C1 segment of cervical spinal cord (tissue), 14 donors: ENCODE measurements around the gene PALM3.
"Not testable (repeated sequence)": the region's sequence is repeated elsewhere in the genome, so short reads cannot be mapped to it uniquely, and the experiment has no call there.

Experiments used
- DNase-seq, 14 donors: peaks; one replicate each; lab custom pipeline; 2025; lab: John Stamatoyannopoulos, UW

The PALM3 gene

DNA sequence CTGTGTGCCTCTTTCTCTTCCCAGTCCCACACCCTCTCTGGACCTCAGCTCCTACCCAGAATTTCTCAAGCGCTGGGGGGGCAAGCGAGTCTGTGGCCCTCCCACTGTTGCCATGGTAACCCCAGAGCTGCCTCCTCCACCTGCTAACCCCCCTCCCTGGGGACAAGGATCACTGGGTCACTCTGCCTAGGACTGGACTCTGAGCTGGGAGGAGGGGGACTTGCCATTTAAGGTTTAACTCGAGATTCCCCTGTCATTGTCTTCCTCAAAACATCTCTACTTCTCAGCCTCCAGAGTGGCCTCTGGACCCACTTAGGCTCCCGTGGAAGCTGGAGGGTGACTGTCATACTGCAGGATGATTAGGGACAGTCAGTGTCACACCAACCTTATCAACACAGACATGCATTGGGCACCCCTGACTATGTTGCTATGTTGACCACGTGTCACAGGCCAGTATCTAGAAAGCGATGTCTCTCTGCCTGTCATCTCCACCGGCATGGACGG is 2.2 kb downstream of the PALM3 start:
- DNase-seq, result no peak

DNA sequence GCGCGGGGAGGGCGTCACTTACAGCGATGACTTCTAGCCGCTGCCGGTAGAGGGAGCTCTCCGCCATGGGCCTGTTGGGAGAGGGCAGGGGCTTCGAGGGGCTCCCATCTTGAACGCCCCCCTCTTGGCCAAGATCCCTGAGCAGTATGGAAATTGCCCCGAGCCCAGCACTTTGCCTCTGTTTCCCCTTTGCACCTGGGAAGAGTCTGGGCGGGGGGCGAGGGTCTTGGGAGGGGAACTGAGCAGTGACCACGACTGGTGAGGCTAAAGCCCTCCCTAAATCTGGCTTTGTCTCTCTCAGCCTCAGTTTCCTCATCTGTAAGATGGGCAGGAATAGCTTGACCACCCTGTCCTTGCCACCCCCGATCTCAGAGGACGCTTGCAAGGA is 2.8 kb downstream of the PALM3 start:
- DNase-seq, result no peak

DNA sequence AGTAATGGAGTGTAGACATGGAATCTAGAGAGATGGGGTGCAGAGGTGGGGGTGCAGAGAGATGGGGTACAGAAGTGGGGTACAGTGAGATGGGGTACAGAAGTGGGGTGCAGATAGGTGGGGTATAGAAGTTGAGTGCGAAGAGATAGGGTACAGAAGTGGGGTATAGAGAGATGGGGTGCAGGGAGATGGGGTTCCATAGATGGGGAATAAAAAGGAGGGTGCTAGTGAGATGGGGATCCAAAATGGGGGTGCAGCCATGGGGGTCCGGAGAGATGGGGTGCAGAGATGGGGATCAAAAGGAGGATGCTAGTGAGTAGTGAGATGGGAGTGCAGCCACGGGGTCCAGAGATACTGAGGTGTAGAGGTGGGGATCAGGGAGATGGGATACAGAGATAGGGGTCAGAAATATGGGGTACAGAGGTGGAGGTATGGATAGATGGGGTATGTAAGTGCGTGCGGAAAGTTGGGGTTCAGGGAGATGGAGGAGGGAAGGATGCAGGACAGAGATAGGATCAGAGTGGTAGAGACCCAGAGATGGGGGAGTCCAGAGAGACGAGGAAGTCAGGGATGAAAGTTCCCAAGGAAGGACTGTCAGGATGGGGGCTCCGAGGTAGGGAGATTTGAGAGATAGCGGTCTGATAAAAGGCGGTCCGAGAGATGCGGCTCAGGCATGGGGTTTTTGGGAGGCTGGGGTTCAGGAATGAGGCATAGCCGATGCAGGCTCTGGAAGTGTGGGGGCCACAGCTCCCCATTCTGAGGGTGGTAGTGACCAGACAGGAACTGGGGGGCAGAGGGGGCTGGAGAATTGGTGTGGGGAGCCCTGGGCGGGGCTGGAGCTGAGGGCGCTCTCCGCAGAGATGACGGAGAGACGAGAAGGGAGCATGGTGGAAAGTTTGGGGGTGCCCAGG is 3.4 kb downstream of the PALM3 start:
- no peak for DNase-seq

DNA sequence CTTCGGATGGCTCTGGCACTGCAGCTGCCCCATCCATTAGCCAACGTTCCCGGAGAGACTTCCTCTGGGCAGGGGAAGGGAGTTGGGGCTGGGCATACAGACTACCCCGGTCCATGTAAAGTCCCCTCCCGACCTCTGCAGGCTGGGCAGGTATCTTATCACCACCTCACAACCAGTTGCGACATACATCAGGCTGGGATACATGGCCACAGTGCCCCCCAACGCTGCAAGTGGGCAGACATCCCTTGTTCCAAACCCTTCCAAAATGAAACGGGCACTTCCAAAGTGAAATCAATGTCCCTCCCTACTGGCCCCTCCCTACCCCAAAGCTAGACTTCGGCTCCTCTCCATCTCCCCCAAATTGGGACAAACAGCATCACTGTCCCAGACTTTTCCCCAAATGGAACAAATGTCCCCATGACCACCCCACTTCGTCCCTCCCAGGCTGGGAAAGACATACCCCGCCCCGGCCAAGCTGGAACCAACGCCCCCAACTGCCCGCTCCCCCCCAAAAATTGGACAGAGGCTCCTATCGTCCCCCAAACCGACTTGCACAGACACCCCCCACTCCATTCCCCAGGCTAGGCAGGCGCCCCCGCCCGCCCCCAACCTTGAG is 5.0 kb downstream of the PALM3 start:
- DNase-seq, result no peak

DNA sequence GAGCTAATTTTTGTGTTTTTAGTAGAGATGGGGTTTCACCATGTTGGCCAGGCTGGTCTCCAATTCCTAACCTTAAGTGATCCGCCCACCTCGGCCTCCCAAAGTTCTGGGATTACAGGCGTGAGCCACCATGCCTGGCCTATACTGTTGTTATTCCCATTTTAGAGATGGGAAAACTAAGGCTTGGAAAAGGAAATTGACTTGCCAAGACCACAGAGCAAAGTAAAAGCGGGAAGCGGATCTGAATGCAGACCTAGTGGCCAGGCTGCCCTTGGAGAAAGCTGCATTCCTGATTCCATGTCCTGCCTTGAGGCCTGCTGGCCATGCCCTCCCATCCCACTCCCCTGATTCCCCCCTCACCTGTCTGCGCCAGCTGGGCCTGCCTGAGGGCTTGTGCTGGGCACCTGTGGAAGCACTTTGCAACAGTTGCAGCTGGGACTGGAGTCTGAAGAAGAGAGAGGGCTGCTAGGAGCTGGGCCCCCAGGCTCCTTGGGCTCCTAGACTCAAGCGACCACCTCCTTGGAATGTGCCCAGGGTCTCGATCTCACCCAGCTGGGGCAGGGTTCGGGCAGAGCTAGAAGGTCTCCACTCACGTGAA is 5.7 kb downstream of the PALM3 start:
- no peak for DNase-seq

DNA sequence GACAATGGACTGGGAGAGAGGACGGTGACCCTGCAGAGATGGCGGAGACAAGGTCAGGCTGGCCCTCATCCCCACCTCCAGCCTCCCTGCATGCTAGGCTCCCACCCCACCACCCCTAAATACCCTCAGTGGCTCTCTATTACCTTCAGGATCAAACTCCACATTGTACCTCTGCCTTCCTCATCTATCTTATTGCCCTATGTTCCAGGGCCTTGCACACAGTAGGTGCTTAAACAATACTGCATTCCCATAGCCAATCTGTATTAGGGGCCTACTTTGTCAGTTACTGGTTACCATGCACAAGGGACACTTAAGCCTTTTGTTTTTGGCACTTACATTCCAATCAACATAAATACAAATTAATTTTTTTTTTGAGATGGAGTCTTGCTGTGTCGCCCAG is 6.5 kb downstream of the PALM3 start:
- DNase-seq, result no peak

DNA sequence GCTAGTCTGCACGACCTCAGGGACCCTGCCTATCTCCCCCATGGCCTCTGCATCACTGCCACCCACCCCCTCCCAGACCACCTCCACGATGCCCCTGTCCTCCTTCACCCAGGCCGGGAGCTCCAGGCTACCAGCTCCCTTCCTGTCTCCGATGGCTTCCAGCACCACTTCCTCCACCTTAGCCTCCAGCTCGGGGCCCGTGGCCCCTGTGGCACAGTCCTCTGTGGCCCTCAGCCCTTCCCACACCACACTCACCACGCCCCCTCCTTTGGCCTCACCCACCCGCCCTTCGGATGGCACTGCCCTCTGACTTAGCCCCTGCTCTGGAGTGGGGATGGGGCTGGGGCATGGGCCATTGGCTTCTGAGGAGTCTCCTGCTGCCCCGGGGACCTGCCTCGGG is 7.2 kb downstream of the PALM3 start:
- DNase-seq, result no peak

DNA sequence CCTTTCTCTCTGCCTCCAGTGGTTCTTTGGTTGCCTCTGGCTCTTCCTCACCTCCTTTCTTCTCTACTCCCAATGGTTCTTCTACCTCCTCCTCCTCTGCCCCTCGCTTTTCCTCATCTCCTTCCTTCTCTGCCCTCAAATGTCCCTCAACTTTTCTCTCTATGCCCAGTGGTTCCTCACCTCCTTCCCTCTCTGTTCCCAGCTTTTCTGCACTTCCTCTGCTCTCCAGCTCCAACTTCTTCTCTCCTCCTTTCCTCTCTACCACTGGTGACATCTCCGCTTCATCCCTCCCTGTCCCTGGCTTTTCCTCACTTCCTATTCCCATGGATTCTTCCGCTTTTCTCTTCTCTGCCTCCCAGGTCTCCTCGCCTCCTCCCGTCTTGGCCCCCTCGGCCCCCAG is 7.8 kb downstream of the PALM3 start:
- no peak for DNase-seq

DNA sequence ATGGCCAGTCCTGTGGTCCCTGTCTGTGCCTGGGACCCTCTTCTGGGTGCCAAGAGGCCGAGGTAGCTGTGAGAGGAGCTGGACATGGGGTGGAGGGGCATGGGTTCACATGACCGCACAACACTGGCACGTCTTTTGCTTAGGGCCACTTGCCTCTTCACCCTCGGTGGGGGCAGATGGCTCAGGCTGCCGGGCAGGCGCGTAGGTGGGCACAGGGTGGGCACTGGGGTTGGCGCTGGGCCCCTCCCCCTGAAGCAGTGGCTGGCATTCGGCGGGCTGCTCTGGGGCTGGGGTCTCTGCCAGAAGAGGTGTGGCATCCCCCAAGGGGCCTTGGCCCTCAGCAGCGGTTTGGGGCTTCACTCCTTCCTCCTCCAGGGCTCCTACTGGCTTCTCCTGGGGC is 8.4 kb downstream of the PALM3 start:
- no peak for DNase-seq

DNA sequence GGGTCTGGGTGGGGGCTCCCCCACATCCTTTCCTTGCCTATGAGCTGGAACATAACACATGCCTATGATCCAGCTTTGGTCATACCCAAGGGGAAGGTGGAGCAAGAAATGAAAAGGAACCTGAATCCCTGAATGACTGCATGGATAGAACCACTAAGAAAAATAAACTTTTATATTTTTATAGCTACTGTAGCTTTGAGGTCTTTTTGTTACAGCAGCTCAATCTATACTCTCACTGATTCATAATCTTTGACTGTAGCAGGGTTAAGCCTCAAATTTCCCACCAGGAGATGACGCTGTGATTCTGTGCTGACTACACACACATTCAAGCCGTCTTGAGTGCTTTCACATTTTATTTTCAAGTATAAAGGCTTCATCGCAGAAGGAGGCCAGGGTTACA is 8.8 kb downstream of the PALM3 start:
- DNase-seq, result no peak

DNA sequence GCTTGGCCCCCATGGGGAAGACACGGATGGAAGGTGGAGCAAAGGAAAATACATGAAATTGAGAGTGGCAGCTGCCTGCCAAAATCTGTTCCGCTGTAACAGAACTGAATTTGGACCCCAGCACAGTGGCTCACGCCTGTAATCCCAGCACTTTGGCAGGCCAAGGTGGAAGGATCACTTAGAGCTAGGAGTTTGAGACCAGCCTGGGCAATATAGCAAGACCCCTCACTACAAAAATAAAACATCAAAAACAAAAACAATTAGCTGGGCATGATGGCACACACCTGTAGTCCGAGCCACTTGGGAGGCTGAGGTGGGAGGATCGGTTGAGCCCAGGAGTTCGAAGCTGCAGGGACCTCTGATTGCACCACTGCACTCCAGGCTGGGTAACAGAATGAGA is 9.4 kb downstream of the PALM3 start:
- no peak for DNase-seq

DNA sequence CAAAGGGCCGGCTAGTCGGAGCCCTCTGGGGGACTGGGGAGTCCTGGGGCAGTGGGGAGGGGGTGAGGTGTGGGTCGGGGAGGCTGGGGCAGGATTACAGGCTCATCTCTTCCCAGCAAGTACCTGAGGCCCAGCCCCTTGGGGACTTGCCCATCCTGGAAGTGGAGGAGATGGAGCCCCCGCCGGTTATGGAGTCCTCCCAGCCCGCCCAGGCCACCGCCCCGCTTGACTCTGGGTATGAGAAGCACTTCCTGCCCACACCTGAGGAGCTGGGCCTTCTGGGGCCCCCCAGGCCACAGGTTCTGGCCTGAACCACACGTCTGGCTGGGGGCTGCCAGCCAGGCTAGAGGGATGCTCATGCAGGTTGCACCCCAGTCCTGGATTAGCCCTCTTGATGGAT is 9.9 kb downstream of the PALM3 start:
- no peak for DNase-seq

DNA sequence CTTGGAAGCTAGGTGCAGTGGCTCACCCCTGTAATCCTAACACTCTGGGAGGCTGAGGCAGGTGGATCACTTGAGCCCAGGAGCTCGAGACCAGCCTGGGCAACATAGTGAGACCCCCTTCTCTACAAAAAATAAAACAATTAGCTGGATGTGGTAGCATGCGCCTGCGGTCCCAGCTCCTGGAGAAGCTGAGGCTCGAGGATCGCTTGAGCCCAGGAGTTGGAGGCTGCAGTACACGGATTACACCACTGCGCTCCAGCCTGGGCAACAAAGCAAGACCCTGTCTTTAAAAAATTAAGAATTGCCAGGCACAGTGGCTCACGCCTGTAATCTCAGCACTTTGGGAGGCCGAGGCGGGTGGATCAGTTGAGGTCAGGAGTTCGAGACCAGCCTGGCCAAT is 10.9 kb downstream of the PALM3 start:
- not testable (repeated sequence) for DNase-seq

DNA sequence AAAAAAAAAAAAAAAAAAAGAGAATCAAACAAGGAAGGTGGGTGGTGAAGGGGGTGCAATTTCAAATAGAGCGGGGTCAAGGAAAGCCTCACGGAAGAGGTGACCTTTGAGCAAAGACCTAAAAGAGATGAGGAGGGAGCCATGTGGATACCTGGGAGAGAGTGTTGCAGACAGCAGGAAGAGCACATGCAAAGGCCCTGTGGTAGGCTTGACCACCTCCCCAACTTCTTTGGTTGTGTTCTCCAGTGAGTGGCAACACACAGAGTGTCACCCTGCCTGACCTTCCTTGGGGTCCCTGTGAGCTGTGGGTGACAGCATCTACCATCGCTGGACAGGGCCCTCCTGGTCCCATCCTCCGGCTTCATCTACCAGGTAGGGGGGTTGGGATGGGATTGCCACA is 11.4 kb downstream of the PALM3 start:
- DNase-seq, result no peak

DNA sequence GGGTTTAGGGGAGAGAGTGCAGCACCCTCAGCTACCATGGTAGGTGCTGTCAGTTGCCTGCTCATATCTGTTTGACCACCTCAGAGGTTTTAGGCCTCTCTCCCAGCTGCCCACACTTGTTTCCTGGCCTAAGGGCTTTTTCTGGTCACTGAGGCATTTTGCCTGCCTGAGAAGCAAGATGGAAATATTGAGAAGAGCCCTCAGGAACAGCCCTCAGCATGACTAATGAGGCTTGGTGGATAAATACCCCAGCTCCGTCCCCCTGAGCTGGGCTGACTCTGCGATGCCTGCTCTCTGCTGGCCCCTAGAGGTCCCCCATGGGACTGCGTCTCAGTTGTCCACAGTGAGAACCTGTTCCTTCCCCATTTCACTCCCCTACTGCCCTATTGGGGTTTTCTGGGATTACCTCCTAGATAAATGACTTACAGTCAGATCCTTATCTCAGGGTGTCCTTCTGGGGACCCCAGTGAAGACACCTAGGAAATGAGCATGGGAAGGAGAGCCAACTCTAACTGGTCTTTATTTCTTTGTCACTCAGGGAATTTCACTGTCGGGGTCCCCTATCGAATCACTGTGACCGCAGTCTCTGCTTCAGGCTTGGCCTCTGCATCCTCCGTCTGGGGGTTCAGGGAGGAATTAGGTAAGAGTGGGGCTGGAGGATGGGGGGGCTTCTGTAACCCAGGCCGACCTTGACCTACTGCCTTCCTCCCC is 13.3 kb downstream of the PALM3 start:
- DNase-seq, result no peak

DNA sequence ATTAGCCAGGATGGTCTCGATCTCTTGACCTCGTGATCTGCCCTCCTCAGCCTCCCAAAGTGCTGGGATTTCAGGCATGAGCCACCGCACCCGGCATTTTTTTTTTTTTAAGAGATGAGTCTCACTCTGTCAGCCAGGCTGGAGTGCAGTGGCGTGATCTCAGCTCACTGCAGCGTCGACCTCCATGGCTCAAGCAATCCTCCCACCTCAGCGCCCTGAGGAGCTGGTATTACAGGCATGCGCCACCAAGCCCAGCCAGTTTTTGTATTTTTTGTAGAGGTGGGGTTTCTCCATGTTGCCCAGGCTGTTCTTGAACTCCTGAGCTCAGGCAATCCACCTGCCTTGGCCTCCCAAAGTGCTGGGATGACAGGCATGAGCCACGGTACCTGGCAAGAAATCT is 14.0 kb downstream of the PALM3 start:
- not testable (repeated sequence) for DNase-seq

DNA sequence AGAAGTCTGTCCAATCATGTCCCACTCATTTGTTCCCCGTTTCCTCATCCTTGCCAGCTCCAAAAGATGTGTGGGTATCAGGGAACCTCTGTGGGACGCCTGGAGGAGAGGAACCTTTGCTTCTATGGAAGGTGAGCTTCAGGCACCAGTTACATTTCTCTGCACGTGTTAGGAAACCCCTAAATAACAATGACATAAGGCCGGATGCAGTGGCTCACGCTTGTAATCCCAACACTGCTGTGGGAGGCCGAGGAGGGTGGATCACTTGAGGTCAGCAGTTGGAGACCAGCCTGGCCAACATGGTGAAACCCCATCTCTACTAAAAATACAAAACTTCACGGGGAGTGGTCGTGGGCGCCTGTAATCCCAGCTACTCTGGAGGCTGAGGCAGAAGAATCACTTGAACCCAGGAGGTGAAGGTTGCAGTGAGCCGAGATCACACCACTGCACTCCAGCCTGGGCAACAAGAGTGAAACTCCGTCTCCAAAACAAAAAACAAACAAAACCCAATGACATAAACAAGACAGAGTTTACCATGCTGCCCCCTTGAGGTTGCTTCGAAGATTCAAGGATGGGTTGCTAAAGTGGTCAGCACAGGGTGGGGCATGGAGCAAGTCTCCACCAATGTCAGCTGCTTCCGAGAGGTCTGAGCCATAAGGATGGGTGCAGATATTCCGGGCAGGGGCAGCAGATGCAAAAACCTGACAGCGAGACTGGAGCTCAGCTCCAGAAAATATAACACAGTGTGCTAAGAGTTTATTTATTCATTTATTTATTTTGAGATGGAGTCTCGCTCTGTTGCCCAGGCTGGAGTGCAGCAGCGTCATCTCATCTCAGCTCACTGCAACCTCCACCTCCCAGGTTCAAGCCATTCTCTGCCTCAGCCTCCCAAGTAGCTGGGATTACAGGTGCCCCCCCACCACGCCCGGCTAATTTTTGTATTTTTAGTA is 18.9 kb downstream of the PALM3 start:
- peak in 6 of 14 donors; percentile 1 to 42 (median 6) for DNase-seq

DNA sequence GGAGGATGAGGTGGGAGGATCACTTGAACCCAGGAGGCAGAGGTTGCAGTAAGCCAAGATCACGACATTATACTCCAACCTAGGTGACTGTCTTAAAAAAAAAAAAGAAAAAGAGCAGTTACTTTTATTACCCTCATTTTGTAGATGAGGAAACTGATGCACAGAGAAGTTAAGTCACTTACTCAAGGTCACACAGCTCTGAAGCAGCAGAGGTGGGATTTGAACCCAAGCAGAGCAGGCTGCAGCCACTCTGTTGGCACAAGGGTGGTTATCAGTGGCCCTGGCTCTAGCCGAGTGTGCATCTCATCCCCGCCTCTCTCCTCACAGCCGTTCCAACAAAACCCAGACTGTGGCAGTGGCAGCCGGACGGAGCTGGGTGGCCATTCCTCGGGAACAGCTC is 22.7 kb downstream of the PALM3 start:
- no peak for DNase-seq

DNA sequence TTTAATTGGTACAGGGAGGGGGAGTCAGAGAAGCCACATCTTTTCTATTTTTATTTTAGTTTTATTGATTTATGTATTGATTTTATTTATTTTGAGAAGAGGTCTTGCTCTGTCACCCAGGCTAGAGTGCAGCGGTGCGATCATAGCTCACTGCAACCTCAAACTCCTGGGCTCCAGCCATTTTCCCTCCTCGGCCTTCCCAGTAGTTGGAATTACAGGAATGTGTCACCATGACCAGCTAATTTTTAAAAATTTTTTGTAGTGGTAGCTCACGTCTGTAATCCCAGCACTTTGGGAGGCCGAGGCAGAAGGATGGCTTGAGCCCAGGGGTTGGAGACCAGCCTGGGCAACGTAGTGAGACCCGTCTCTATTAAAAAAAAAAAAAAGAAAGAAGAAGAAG is 26.2 kb downstream of the PALM3 start:
- DNase-seq, result no peak

DNA sequence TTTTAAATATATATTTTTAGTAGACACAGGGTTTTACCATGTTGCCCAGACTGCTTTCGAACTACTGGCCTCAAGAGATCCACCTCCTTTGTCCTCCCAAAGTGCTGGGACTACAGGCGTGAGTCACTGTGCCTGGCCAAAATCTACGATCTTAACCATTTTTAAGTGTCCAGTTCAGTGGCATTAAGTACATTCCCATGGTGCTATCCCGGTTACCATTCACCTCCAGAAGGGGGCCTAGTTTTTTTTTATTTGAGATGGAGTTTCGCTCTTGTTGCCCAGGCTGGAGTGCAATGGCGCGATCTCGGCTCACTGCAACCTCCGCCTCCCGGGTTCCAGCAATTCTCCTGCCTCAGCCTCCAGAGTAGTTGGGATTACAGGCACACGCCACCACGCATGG is 26.7 kb downstream of the PALM3 start:
- DNase-seq, result not testable (repeated sequence)

DNA sequence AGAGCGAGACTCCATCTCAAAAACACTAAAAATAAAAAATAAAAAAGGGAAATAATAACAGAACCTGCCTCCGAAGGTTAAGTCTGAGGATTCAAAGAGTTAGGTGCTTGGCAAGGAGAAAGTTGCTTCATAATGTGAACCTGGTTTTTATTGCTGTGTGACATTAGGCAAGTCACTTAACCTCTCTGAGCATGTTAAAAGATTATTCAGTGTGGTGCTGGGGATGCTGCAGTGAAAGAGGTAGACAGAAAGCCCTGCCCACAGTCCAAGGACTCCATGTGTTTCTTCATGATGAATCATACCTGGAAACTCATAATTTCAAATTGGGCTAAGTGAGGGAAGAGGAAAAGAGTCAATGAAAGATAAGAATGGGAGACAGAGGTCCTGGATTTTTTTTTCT is 27.9 kb downstream of the PALM3 start:
- no peak for DNase-seq
